HCT116 (cell line): ENCODE data around the gene CCDC70. TPM values are rescaled to one million over a fixed set of nuclear protein-coding genes. Genes with fewer than 3 reads are reported as not detected.

Source experiments
- ATAC-seq: fragments of 200-7000 bp; cut with Tn5 transposase; 2 replicates; pipeline ENCODE4 v1.9.1; 2020; ENCODE audit warnings: mild to moderate bottlenecking, moderate library complexity
- BruUV-seq: library from RNA; stranded (reverse); fragments of 400-500 nt; replicated peaks from 2 replicates; lab custom pipeline; 2021; lab: Mats Ljungman, UMichigan
- CTCF ChIA-PET: fragments of 300-600 bp; sonication (Branson Sonifier 250); formaldehyde crosslinking; loops from one replicate; lab custom pipeline; 2021; ENCODE audit warnings: antibody characterized with exemption; lab: Charles Lee
- POLR2A ChIA-PET: fragments of 300-600, 350-600 bp; sonication (Branson Sonifier 250); formaldehyde crosslinking; loops from one replicate; lab custom pipeline; 2021; ENCODE audit warnings: antibody characterized with exemption; lab: Charles Lee
- RAD21 ChIA-PET, 2 experiments: fragments of 300-600 bp; sonication (Branson Sonifier 250); formaldehyde crosslinking; loops; one replicate each; lab custom pipeline; 2023; ENCODE audit warnings: low total read pairs in 2 of 2; ENCODE audit not compliant: uncharacterized antibody in 2 of 2, unreplicated experiment in 2 of 2, low non-redundant PET in 1 of 2; lab: Charles Lee
- DNase-seq: peaks from one replicate; pipeline ENCODE4 v3.0.0-alpha.2; 2010; ENCODE audit warnings: low read depth, low spot score
- H2AFZ ChIP-seq: fragments of 200-600 bp; shearing (Covaris generic), sonication (generic); 2 replicates; pipeline ENCODE4 v1.6.1; 2017; ENCODE audit warnings: low read depth, mixed run types, mixed read lengths, antibody characterized with exemption, low read length; ENCODE audit not compliant: poor library complexity, severe bottlenecking
- H3K27ac ChIP-seq: 2 replicates; pipeline ENCODE4 v1.5.1; 2012; ENCODE audit warnings: low read depth, low read length
- H3K27me3 ChIP-seq: fragments of 200-600 bp; sonication (generic); 2 replicates; pipeline ENCODE4 v1.6.1; 2016; ENCODE audit warnings: mixed run types, low read length, mixed read lengths; ENCODE audit not compliant: insufficient read depth
- H3K36me3 ChIP-seq, 2 experiments: fragments of 200-500 bp in 1 of 2; fragments of 200-600 bp in 1 of 2; sonication (Bioruptor generic) in 1 of 2; sonication (generic) in 1 of 2; 2 replicates each; pipeline versions ENCODE4 v1.5.1 to v1.6.1; 2014 to 2016; ENCODE audit warnings: low read length in 2 of 2, inconsistent platforms in 1 of 2, mixed read lengths in 1 of 2, mixed run types in 1 of 2; ENCODE audit not compliant: insufficient read depth in 2 of 2, control insufficient read depth in 1 of 2
- H3K4me1 ChIP-seq, 2 experiments: fragments of 200-600 bp in 1 of 2; sonication (generic) in 1 of 2; 2 replicates each; pipeline versions ENCODE4 v1.5.1 to v1.6.1; 2012 to 2017; ENCODE audit warnings: low read length in 2 of 2, inconsistent platforms in 1 of 2, mild to moderate bottlenecking in 1 of 2, mixed read lengths in 1 of 2, mixed run types in 1 of 2, moderate library complexity in 1 of 2; ENCODE audit not compliant: insufficient read depth in 2 of 2, control insufficient read depth in 1 of 2
- H3K4me2 ChIP-seq: fragments of 200-600 bp; sonication (generic); 2 replicates; pipeline ENCODE4 v1.6.1; 2017; ENCODE audit warnings: mixed run types, low read length, mixed read lengths
- H3K4me3 ChIP-seq, 2 experiments: fragments of 200-600 bp in 1 of 2; sonication (generic) in 1 of 2; replicated peaks in 1 of 2; 2 replicates each; pipeline ENCODE4 v1.5.1; 2011 to 2016; ENCODE audit warnings: low read length in 2 of 2, control low read depth in 1 of 2, low read depth in 1 of 2, mild to moderate bottlenecking in 1 of 2, mixed read lengths in 1 of 2, mixed run types in 1 of 2
- H3K79me2 ChIP-seq: fragments of 200-600 bp; sonication (generic); 2 replicates; pipeline ENCODE4 v1.6.1; 2017; ENCODE audit warnings: mild to moderate bottlenecking, mixed run types, low read length, moderate library complexity, mixed read lengths; ENCODE audit not compliant: insufficient read depth
- H3K9ac ChIP-seq: fragments of 200-600 bp; sonication (generic); 2 replicates; pipeline ENCODE4 v1.6.1; 2016; ENCODE audit warnings: low read length, mixed read lengths
- H3K9me2 ChIP-seq: fragments of 200-600 bp; sonication (generic), shearing (Covaris generic); 2 replicates; pipeline ENCODE4 v1.6.1; 2017; ENCODE audit warnings: mixed run types, mild to moderate bottlenecking, moderate library complexity; ENCODE audit not compliant: insufficient read depth
- H3K9me3 ChIP-seq, 2 experiments: fragments of 200-500 bp in 1 of 2; fragments of 200-600 bp in 1 of 2; sonication (Bioruptor generic) in 1 of 2; sonication (generic) in 1 of 2; 2 replicates each; pipeline ENCODE4 v1.6.1; 2014 to 2017; ENCODE audit warnings: low read length in 2 of 2, mixed read lengths in 2 of 2, inconsistent platforms in 1 of 2, low read depth in 1 of 2, mild to moderate bottlenecking in 1 of 2, mixed run types in 1 of 2, moderate library complexity in 1 of 2; ENCODE audit not compliant: control insufficient read depth in 1 of 2, insufficient read depth in 1 of 2
- H4K20me1 ChIP-seq: fragments of 200-600 bp; sonication (generic), shearing (Covaris generic); 2 replicates; pipeline ENCODE4 v1.6.1; 2017; ENCODE audit warnings: mixed run types, mild to moderate bottlenecking, moderate library complexity; ENCODE audit not compliant: insufficient read depth
- CBX3 ChIP-seq: IDR thresholded peaks from 2 replicates; pipeline ENCODE4 v1.6.1; 2012; ENCODE audit warnings: low read depth
- ELF1 ChIP-seq: IDR thresholded peaks from 2 replicates; pipeline ENCODE4 v1.6.1; 2012; ENCODE audit warnings: low read depth, borderline replicate concordance
- EZH2phosphoT487 ChIP-seq: fragments of 200-600 bp; IDR thresholded peaks from 2 replicates; pipeline ENCODE4 v1.6.1; 2018; ENCODE audit warnings: antibody characterized with exemption, borderline replicate concordance
- JUND ChIP-seq: IDR thresholded peaks from 2 replicates; pipeline ENCODE4 v1.6.1; 2012
- POLR2A ChIP-seq: IDR thresholded peaks from 2 replicates; pipeline ENCODE4 v1.7.0; 2011; ENCODE audit warnings: borderline replicate concordance; ENCODE audit not compliant: insufficient read depth, insufficient read length; ENCODE audit errors: extremely low read depth
- RAD21 ChIP-seq: IDR thresholded peaks from 2 replicates; pipeline ENCODE4 v1.6.1; 2012; ENCODE audit warnings: low read depth, mild to moderate bottlenecking
- SIN3A ChIP-seq: IDR thresholded peaks from 2 replicates; pipeline ENCODE4 v1.6.1; 2012; ENCODE audit warnings: low read depth
- SP1 ChIP-seq: IDR thresholded peaks from 2 replicates; pipeline ENCODE4 v1.6.1; 2012; ENCODE audit warnings: low read depth
- SRF ChIP-seq: IDR thresholded peaks from 2 replicates; pipeline ENCODE4 v1.6.1; 2012; ENCODE audit warnings: low read depth
- TCF7L2 ChIP-seq: IDR thresholded peaks from 2 replicates; pipeline ENCODE4 v1.7.0; 2011; ENCODE audit warnings: borderline replicate concordance, inconsistent platforms; ENCODE audit not compliant: insufficient read depth, insufficient read length; ENCODE audit errors: extremely low read depth
- YY1 ChIP-seq: IDR thresholded peaks from 2 replicates; pipeline ENCODE4 v1.6.1; 2011; ENCODE audit warnings: low read length, low read depth, moderate library complexity, mild to moderate bottlenecking; ENCODE audit not compliant: insufficient replicate concordance; ENCODE audit errors: extremely low read depth
- ZNF274 ChIP-seq: fragments of 200-500 bp; sonication (Bioruptor generic); IDR thresholded peaks from 2 replicates; pipeline ENCODE4 v1.6.1; 2014; ENCODE audit warnings: mild to moderate bottlenecking, low read depth, low read length, inconsistent platforms
- intact Hi-C: fragments of 100-400 bp; cut with micrococcal nuclease; formaldehyde crosslinking; loops from 2 replicates; pipeline ENCODE4 v1.10.0; 2022
- total RNA-seq: library from RNA; stranded (reverse); gene quantifications from one replicate; pipeline ENCODE4 v1.2.1, GENCODE V29; 2021; ENCODE audit not compliant: unreplicated experiment
- TF ChIP-seq, protein P1 (sequence below): IDR thresholded peaks from 2 replicates; pipeline ENCODE4 v1.6.1; 2012
- TF ChIP-seq, protein P2 (sequence below): IDR thresholded peaks from 2 replicates; pipeline ENCODE4 v1.6.1; 2011; ENCODE audit warnings: mild to moderate bottlenecking, low read length, moderate library complexity; ENCODE audit not compliant: insufficient replicate concordance; ENCODE audit errors: extremely low read depth
- TF ChIP-seq, protein P3 (sequence below): IDR thresholded peaks from 2 replicates; pipeline ENCODE4 v1.6.1; 2012; ENCODE audit warnings: low read depth
- TF ChIP-seq, protein P4 (sequence below): IDR thresholded peaks from 2 replicates; pipeline ENCODE4 v1.6.1; 2012

CCDC70 gene
- total RNA-seq, 1 experiment from 2014 or later, result not detected

DNA sequence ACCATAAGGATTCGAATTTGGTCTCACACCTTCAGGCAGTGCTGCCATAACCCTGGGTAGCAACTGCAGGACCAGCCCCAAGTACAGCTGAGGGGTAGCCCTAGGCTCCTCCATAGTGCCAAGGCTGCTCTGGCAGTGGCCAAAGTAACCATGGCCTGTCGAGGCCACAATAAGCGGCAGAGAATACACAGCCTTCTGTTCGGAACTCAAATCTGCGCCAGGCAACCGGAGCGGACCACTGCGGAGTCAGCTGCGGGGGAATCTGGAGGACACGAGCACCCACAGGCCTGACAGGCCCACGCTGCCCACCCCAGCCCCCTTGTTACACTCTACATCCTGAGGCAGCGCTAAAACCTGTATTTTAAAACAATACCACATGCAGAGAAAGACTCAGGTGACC, 48.7 kb downstream of the CCDC70 start:
- Histone ChIP-seq H3K27ac (no peak overlapping the region), H3K9me3 (no peaks in the 10 kb centered on the region), H4K20me1 (no peaks in the 10 kb centered on the region), H3K27me3 (no peaks in the 10 kb centered on the region), H3K36me3 (no peaks in the 10 kb centered on the region), H3K4me2 (no peak overlapping the region), H3K4me3 (no peak overlapping the region), H3K9ac (no peak overlapping the region), H3K4me1 (no peaks in the 10 kb centered on the region), H3K79me2 (no peaks in the 10 kb centered on the region), H2AFZ (no peak overlapping the region), H3K9me2 (no peaks in the 10 kb centered on the region)
- ChIA-PET CTCF (interaction anchor here (1.3 kb wide), 2 partner anchors 15 to 16 kb away, joined by 3 read pairs; no protein-coding TSS in a partner anchor), RAD21 (no interaction called here), POLR2A (no interaction called here)
- BruUV-seq, result no TSS peak
- TF ChIP-seq YY1 (no peak), TCF7L2 (no peak), RAD21 (no peak)
- TF ChIP-seq, protein P1, sequence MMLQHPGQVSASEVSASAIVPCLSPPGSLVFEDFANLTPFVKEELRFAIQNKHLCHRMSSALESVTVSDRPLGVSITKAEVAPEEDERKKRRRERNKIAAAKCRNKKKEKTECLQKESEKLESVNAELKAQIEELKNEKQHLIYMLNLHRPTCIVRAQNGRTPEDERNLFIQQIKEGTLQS, result no peak
- TF ChIP-seq, protein P2, sequence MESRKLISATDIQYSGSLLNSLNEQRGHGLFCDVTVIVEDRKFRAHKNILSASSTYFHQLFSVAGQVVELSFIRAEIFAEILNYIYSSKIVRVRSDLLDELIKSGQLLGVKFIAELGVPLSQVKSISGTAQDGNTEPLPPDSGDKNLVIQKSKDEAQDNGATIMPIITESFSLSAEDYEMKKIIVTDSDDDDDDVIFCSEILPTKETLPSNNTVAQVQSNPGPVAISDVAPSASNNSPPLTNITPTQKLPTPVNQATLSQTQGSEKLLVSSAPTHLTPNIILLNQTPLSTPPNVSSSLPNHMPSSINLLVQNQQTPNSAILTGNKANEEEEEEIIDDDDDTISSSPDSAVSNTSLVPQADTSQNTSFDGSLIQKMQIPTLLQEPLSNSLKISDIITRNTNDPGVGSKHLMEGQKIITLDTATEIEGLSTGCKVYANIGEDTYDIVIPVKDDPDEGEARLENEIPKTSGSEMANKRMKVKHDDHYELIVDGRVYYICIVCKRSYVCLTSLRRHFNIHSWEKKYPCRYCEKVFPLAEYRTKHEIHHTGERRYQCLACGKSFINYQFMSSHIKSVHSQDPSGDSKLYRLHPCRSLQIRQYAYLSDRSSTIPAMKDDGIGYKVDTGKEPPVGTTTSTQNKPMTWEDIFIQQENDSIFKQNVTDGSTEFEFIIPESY, result no peak
- ATAC-seq, result no peak
- no peak for DNase-seq
- intact Hi-C loops, result no loop called here

DNA sequence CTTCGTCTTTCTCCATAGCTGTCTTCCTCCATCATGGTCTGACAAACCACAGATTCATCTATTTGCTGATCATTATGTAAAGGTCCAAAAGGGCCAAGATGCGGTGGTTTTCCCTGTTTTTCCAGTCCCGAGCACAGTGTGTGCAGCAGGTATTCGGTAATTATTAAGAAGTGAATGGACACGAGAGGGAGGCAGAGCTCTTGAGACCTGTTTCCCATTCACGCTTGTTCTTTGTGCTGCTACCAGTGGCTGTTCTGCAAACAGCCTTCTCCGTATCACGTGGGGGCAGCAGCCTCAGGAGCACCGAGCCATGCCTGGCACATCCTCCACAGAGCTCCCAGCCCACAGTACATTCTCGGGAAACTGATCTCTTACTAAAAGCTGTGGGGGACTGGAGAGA, 50.3 kb downstream of the CCDC70 start:
- H3K9ac ChIP-seq, result no peak overlapping the region
- no peaks in the 10 kb centered on the region for H3K9me3 ChIP-seq
- CTCF ChIA-PET, result no interaction called here
- H3K27ac ChIP-seq, result no peak overlapping the region
- H3K4me3 ChIP-seq, result no peak overlapping the region
- POLR2A ChIA-PET, result no interaction called here
- intact Hi-C loops, result no loop called here
- DNase-seq (no peak), ATAC-seq (no peak)
- TF ChIP-seq, protein P3, sequence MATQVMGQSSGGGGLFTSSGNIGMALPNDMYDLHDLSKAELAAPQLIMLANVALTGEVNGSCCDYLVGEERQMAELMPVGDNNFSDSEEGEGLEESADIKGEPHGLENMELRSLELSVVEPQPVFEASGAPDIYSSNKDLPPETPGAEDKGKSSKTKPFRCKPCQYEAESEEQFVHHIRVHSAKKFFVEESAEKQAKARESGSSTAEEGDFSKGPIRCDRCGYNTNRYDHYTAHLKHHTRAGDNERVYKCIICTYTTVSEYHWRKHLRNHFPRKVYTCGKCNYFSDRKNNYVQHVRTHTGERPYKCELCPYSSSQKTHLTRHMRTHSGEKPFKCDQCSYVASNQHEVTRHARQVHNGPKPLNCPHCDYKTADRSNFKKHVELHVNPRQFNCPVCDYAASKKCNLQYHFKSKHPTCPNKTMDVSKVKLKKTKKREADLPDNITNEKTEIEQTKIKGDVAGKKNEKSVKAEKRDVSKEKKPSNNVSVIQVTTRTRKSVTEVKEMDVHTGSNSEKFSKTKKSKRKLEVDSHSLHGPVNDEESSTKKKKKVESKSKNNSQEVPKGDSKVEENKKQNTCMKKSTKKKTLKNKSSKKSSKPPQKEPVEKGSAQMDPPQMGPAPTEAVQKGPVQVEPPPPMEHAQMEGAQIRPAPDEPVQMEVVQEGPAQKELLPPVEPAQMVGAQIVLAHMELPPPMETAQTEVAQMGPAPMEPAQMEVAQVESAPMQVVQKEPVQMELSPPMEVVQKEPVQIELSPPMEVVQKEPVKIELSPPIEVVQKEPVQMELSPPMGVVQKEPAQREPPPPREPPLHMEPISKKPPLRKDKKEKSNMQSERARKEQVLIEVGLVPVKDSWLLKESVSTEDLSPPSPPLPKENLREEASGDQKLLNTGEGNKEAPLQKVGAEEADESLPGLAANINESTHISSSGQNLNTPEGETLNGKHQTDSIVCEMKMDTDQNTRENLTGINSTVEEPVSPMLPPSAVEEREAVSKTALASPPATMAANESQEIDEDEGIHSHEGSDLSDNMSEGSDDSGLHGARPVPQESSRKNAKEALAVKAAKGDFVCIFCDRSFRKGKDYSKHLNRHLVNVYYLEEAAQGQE, result no peak
- TF ChIP-seq EZH2phosphoT487 (no peak), SIN3A (no peak), RAD21 (no peak), SP1 (no peak), JUND (no peak), ELF1 (no peak), ZNF274 (no peak), SRF (no peak), CBX3 (no peak), POLR2A (no peak)
- TF ChIP-seq, protein P4, sequence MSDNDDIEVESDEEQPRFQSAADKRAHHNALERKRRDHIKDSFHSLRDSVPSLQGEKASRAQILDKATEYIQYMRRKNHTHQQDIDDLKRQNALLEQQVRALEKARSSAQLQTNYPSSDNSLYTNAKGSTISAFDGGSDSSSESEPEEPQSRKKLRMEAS, result no peak
- no peaks in the 10 kb centered on the region for H3K36me3 ChIP-seq
- H3K9me2 ChIP-seq, result no peaks in the 10 kb centered on the region
- RAD21 ChIA-PET, result no interaction called here
- H3K79me2 ChIP-seq, result no peaks in the 10 kb centered on the region
- no peak overlapping the region for H2AFZ ChIP-seq
- BruUV-seq, result no TSS peak
- no peaks in the 10 kb centered on the region for H4K20me1 ChIP-seq
- H3K27me3 ChIP-seq, result no peaks in the 10 kb centered on the region
- H3K4me2 ChIP-seq, result no peak overlapping the region
- H3K4me1 ChIP-seq, result no peaks in the 10 kb centered on the region
